ENCODE results near the gene FA2H.

The FA2H gene

DNA sequence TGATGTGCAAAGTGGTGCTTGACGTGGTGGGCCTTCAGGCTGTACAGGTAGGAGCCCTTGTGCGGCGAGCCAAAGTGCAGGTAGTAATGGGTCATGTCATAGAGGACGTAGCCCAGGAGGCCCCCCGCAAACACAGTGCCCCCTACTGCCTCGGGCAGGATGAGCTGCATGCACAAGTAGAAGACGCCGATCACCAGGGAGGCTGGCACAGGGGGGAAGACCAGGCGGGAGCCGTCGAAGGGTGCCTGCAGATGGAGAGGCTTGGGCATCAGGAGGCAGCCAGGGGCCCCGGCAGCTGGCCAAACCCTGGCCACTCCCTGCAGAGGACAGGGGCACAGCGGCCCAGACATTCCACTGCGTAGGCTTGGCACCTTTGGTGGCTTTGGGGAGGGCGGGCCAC is 58.3 kb downstream of the FA2H start:
- Mint-ChIP-seq H3K27ac (no peak overlapping the region), H3K27me3 (peaks cover 0 to 6% of the 10 kb centered on the region in 2 donors), H3K36me3 (no peaks in the 10 kb centered on the region), H3K4me1 (no peaks in the 10 kb centered on the region), H3K4me3 (no peak overlapping the region), H3K9me3 (no peaks in the 10 kb centered on the region)
- ATAC-seq (replicated peaks): no peak
- no peak for DNase-seq

DNA sequence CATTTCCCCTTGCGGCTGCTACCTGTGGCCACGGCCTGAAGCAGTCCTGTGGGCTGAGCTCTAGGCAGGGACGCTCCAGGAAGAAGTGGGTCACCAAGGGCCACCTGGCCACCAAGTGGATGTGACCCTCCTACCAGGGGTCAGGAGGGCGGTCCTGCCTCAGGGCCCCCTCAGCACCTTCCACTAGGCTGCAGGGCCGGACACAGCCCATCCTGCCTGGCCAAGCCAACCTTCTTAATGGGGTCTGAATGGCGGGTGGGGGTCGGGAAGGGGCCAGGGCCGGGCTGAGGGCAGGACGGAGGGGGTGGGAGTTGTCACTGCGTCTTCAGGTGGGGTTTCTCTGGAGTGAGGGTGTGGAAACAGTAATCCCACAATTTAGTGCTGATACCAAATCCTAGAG is 60.7 kb downstream of the FA2H start:
- DNase-seq: no peak
- Mint-ChIP-seq H3K9me3 (no peaks in the 10 kb centered on the region), H3K36me3 (no peaks in the 10 kb centered on the region), H3K4me1 (peaks cover 3 to 5% of the 10 kb centered on the region in 2 donors), H3K27ac (no peak overlapping the region), H3K27me3 (peaks cover 0 to 5% of the 10 kb centered on the region in 2 donors), H3K4me3 (no peak overlapping the region)
- ATAC-seq (replicated peaks): no peak

DNA sequence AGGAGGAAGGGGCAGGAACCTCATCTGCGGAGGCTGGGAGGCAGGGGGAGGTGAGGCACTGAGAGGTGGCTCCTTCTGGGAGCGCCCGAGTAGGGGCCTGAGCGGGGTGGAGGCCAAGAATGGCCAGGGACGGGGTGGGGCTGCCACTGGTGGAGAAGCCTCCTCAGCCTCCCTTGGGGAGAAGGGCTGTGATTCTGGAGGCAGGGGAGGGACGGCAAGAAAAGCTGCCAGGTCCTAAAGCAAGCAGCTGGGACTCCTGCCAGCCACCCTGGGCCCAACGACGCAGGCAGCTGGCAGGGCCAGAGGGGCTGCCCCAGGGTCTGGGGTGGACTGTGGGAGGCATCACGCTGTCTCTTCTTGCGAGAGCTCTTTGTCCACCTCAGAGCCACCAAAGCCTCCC is 61.3 kb downstream of the FA2H start:
- Mint-ChIP-seq H3K36me3 (no peaks in the 10 kb centered on the region), H3K27me3 (peaks cover 0 to 1% of the 10 kb centered on the region in 2 donors), H3K9me3 (no peaks in the 10 kb centered on the region), H3K27ac (no peak overlapping the region), H3K4me3 (no peak overlapping the region), H3K4me1 (peaks cover 3 to 5% of the 10 kb centered on the region in 2 donors)
- no peak for DNase-seq
- ATAC-seq (replicated peaks): no peak

DNA sequence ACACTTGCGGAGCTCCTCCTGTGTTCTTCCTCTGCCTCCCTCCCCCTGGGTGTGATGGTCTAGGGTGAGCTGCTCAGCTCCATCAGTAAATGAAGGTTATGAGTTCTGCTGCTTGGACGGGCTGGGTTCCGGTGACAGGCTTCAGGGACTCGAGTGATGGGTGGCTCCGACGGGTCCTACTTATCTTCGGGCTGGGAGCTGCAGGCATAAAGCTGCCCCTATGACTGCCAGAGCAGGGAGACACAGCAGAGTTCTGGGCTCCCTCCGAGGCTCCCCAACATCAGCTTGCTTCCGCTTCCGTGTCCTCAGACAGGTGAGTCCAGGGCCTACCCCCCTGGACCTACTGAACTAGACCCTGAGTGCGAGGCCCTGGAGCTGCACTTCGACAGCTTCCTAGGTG is 62.7 kb downstream of the FA2H start:
- DNase-seq: no peak
- no peak for ATAC-seq (replicated peaks)

DNA sequence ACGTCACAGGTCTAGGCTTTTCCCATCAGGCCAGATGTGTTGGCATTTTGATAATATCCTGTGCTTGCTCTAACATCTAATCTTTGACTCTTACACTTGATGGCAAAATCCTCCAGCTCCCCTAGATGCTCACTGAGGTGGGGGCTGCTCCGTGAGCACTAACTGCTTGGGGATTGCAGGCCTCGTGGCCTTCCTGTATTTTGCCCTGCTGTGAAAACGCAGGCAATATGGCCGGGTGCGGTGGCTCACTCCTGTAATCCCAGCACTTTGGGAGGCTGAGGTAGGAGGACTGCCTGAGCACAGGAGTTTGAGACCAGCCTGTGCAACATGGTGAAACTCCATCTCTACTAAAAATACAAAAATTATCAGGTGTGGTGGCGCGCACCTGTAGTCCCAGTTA is 64.2 kb downstream of the FA2H start:
- no peak overlapping the region for H3K27ac Mint-ChIP-seq
- H3K4me3 Mint-ChIP-seq: no peak overlapping the region
- ATAC-seq (replicated peaks) (no peak), DNase-seq (no peak)
- H3K36me3 Mint-ChIP-seq: no peaks in the 10 kb centered on the region
- H3K9me3 Mint-ChIP-seq: no peaks in the 10 kb centered on the region
- no peaks in the 10 kb centered on the region for H3K27me3 Mint-ChIP-seq
- H3K4me1 Mint-ChIP-seq: peaks cover 3 to 5% of the 10 kb centered on the region in 2 donors

More for the DNA sequence above, 62.7 kb downstream of the FA2H start:
- Mint-ChIP-seq H3K27ac (no peak overlapping the region), H3K9me3 (no peaks in the 10 kb centered on the region), H3K4me3 (no peak overlapping the region), H3K4me1 (peaks cover 3 to 5% of the 10 kb centered on the region in 2 donors), H3K36me3 (no peaks in the 10 kb centered on the region), H3K27me3 (no peaks in the 10 kb centered on the region)

DNA sequence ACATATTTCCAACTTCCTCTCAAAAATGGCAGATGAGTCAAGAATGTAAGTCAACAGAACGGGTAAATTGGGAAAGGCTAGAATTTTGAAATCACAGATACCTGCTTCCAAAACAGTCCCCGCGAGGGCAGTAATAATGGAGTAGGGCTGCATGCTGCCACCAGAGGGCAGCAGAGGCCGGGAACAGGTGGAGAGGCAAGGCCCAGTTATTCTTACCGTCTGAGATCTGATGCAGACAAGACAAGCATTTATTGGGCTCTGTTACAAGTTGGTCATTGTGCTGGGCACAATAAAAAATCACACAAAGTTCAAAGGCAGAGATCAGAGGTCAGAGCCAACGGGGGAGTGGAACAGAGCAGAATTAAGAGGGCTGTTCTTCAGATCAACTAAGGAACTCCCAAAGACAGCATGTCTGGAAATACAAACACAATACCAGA is 65.2 kb downstream of the FA2H start:
- ATAC-seq (replicated peaks) (peak; percentile 95 to 99), DNase-seq (peak; percentile 54)
- Mint-ChIP-seq H3K27ac (no peak overlapping the region), H3K4me3 (no peak overlapping the region), H3K4me1 (peaks cover 3 to 5% of the 10 kb centered on the region in 2 donors), H3K9me3 (no peaks in the 10 kb centered on the region), H3K36me3 (no peaks in the 10 kb centered on the region), H3K27me3 (no peaks in the 10 kb centered on the region)

DNA sequence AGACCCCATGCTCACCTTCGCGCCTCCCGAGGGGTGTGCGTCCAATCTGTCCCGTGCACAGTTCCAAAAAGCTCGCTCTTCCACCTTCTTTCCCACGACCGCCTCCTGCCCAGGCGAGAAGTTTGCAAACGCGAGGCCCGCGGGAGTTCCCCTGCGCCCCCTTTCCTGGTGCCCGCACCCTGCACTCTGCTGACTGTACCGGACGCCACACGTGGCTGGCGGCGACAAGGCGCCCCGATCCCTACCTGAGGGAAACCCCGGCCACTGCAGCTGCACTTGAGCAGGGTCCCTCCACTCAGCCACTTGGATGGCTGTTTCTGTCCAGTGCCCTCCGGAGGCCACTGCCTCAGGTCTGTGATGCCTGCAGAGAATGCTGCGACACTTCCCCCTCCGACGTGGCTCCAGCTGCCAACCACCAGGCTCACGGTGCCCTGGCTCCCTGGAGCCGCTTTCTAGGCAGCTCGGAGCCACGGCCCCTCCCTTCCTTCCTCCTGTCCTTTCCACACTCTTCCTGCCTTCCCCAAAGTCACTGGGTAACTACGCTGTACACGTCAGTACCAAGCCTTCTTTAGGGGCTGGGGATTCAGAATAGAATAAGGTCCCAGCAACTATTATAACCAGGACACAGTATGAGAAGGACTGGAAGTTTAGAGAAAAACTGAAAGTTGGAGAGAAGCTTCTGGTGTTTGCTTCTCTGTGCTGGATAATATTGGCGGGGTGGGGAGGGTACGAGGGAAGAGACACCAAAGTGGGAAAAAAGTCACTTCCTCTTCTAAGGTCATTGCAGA is 74.0 kb downstream of the FA2H start, which contains the start of gene MLKL:
Gene MLKL, minus strand, starts transcription at position 425 of the 788 bp plus-strand sequence. CDS start 5,105 bp downstream, outside the sequence.
- ATAC-seq (replicated peaks): peak; percentile 63 to 70

DNA sequence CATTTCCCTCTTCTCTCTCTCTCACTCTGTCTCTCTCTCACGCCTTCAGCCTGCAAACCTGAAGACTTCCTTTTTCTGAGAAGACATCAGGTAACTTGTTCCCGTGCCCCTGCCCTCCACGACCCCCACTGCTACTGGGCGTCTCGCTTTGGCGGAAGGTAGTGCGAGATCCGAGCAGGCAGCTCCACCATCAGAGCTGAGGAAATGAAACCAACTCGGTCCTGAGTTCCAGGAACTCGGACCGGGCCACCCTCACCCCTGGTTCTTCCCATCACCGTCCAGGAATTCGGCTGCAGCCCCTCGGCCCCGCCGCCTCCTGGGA is 74.5 kb downstream of the FA2H start:
- peaks cover 22 to 59% of the 10 kb centered on the region in 2 donors for H3K4me1 Mint-ChIP-seq
- ATAC-seq (replicated peaks) (peak; percentile 26 to 38), DNase-seq (no peak)
- H3K4me3 Mint-ChIP-seq: peak overlapping the region; percentile 93 to 98
- no peaks in the 10 kb centered on the region for H3K27me3 Mint-ChIP-seq
- H3K27ac Mint-ChIP-seq: peak overlapping the region; percentile 96
- H3K9me3 Mint-ChIP-seq: no peaks in the 10 kb centered on the region
- H3K36me3 Mint-ChIP-seq: peaks cover 3 to 4% of the 10 kb centered on the region in 2 donors

More for the DNA sequence above, 74.0 kb downstream of the FA2H start, which contains the start of gene MLKL:
- H3K4me3 Mint-ChIP-seq: peak within 1 kb of the TSS; percentile 93 to 98
- H3K9me3 Mint-ChIP-seq: no peaks in the 10 kb centered on the region
- peak within 1 kb of the TSS; percentile 96 for H3K27ac Mint-ChIP-seq
- H3K4me1 Mint-ChIP-seq: peaks cover 22 to 58% of the 10 kb centered on the region in 2 donors
- no peaks in the 10 kb centered on the region for H3K27me3 Mint-ChIP-seq
- DNase-seq: peak; percentile 23
- no peaks in the 10 kb centered on the region for H3K36me3 Mint-ChIP-seq

DNA sequence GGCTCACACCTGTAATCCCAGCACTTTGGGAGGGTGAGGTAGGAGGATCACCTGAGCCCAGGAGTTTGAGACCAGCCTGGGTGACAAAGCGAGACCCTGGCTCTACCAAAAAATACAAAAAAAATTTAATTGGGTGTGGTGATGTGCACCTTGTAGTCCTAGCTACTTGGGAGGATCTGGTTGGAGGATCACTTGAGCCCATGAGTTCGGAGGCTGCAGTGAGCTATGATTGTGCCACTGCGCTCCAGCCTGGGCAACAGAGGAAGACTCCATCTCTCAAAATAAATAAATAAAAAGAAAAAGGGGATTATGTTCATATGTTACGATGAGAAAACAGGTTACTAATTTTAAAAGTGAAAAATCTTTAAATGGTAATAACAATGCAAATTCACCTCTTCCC is 75.0 kb downstream of the FA2H start:
- Mint-ChIP-seq H3K36me3 (peaks cover 3 to 4% of the 10 kb centered on the region in 2 donors), H3K27me3 (no peaks in the 10 kb centered on the region)

DNA sequence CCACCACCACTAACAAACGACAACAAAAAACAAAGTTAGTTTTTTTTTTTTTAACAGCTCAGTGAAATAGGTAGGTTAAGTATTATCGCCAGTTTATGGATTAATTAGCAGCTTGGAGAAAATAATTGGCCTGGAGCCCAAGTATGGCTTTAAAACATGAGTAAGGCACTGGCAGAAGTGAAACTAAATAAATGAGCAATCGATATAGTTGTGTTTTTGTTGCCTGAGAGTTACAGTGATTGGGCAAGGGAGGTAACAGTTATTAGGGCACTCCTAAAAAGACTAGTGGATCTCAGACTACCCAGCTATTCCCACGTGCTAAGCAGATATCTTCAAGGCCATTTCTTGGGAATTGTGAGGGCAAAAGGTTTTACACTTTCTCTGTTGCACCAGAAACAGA is 76.4 kb downstream of the FA2H start:
- no peaks in the 10 kb centered on the region for H3K27me3 Mint-ChIP-seq
- ATAC-seq (replicated peaks) (no peak), DNase-seq (no peak)
- no peak overlapping the region for H3K4me3 Mint-ChIP-seq
- no peaks in the 10 kb centered on the region for H3K9me3 Mint-ChIP-seq
- H3K36me3 Mint-ChIP-seq: peaks cover 3 to 4% of the 10 kb centered on the region in 2 donors
- H3K4me1 Mint-ChIP-seq: peaks cover 22 to 59% of the 10 kb centered on the region in 2 donors
- H3K27ac Mint-ChIP-seq: no peak overlapping the region

More for the DNA sequence above, 75.0 kb downstream of the FA2H start:
- DNase-seq: no peak
- no peak for ATAC-seq (replicated peaks)
- no peaks in the 10 kb centered on the region for H3K9me3 Mint-ChIP-seq
- peak overlapping the region in 1 of 2 donors; percentile 43 for H3K4me3 Mint-ChIP-seq
- H3K27ac Mint-ChIP-seq: no peak overlapping the region
- H3K4me1 Mint-ChIP-seq: peaks cover 22 to 59% of the 10 kb centered on the region in 2 donors

DNA sequence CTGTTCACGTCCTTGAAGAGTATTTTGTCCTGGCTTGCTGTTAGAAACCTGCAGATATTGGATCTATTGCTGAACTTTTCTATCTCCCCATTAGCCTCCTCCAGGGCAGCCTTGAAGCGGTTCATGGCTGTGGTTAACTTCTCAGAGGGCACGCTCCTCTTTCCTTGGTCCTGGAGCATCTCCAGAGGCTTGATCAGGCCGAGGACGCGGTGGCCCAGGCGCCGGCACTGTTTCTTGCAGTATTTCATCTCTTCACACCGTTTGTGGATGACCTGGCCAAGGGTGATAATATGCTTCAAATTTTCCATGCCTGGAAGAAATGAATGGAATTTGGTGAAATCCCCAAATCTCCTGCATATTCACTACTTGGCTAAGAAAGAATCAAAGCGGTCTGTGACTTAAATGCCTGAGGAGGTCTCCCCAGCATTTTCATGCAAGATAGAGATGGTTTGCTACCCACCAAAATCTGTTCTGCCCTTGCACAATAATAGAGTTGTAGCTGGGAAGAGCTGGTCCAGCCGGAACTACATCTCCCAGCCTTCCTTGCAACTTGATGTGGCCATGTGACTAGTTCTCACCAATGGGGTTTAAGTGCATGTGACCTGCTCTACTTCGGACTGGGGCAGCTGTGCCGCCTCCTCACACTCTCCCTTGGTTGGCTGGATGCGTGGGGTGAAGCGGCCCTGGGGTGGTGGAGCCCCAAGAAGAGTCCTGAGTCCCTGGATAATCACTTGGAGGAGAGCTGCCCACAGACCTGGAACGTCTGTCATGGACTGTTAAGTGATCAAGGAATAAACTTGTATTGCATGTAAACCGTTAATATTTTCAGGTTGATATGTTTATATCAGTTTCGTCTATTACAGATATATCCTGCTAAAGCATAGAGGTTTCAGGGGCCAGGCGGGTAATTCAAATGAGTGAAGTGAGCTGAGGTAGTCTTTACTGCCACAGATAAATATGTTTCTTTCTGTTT is 78.9 kb downstream of the FA2H start:
- Mint-ChIP-seq H3K4me3 (peak overlapping the region; percentile 91 to 93), H3K27ac (peak overlapping the region; percentile 90), H3K36me3 (peaks cover 12 to 15% of the 10 kb centered on the region in 2 donors), H3K4me1 (peaks cover 13 to 43% of the 10 kb centered on the region in 2 donors), H3K27me3 (no peaks in the 10 kb centered on the region), H3K9me3 (no peaks in the 10 kb centered on the region)
- peak; percentile 69 for DNase-seq
- ATAC-seq (replicated peaks): peak; percentile 89 to 90

DNA sequence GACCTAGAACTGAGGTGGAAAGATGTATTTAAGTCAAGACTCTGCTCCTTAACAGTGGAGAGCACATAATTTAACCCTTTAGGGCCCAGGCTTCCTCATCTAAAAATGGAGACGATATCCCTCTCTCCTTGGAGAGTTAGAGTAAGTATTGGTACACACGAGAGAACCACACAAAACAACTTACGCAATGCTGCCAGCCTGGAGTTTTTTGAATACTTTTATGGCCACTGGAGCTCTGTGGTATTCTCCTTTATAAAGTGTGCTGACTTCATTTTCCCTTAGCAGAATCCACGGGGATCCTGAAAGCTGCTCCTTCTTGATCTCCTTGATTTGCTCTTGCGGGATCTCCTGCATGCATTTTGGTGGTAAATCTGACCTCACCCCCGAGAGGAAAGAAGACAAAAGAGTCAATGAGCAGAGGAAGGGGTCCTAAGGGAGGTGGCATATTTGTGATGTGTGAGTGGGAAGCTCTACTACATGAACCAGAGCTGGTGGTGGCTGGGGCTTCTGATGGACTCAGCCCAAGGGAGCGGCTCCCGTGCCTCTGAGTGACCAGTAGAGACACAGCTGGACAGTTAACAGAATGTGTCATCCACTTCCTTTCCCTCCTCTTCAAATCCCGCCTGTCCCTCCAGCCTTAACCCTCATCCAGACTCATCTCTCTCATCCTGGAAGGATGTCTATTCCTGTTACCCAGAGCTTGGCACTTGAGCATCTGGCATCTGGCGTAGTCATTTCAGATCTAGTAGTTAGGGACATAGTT is 83.3 kb downstream of the FA2H start:
- Mint-ChIP-seq H3K4me3 (no peak overlapping the region), H3K27me3 (no peaks in the 10 kb centered on the region), H3K4me1 (peaks cover 4 to 6% of the 10 kb centered on the region in 2 donors), H3K36me3 (peaks cover 23 to 33% of the 10 kb centered on the region in 2 donors), H3K27ac (peak overlapping the region; percentile 48), H3K9me3 (no peaks in the 10 kb centered on the region)
- ATAC-seq (replicated peaks) (no peak), DNase-seq (no peak)

DNA sequence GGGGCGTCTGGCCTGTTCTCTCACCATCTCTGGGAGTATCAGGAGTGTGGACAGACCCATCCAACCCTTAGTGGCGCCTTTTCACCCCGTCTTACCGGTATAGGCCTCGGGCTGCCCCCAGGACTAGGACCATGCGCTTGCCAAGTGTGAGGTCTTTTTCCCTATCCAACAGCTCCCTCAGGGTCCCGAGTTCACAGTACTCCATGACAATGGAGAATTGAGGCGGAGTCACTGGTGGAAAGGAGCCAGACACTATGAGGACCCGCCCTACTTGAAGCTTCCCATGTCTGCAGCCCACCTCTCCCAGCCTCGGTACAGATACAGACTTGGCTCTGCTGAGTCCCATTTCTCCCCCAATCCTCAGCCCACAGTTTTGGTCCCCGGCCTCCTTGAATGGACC is 92.1 kb downstream of the FA2H start:
- H3K36me3 Mint-ChIP-seq: peaks cover 8 to 19% of the 10 kb centered on the region in 2 donors
- H3K4me3 Mint-ChIP-seq: no peak overlapping the region
- H3K27me3 Mint-ChIP-seq: no peaks in the 10 kb centered on the region
- no peaks in the 10 kb centered on the region for H3K9me3 Mint-ChIP-seq
- peaks cover 10 to 18% of the 10 kb centered on the region in 2 donors for H3K4me1 Mint-ChIP-seq
- H3K27ac Mint-ChIP-seq: peak overlapping the region; percentile 42
- DNase-seq: no peak
- ATAC-seq (replicated peaks): no peak

DNA sequence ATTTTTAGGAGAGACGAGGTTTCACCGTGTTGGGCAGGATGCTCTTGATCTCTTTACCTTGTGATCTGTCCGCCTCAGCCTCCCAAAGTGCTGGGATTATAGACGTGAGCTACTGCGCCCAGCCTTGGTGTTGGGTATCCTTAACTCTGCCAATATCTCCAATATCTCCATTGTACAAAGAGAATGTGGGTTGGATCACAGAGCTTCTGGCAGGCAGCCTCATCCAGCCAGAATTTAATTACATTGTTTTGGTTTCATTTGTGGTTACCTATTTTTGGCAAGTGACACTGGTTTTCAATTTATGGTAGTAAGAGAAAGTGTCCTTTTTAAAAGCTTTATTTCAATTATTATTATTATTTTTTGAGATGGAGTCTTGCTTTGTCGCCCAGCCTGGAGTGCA is 93.9 kb downstream of the FA2H start:
- peaks cover 8 to 17% of the 10 kb centered on the region in 2 donors for H3K36me3 Mint-ChIP-seq
- ATAC-seq (replicated peaks): no peak
- H3K27me3 Mint-ChIP-seq: no peaks in the 10 kb centered on the region

More for the DNA sequence above, 93.9 kb downstream of the FA2H start:
- Mint-ChIP-seq H3K27ac (no peak overlapping the region), H3K4me1 (peaks cover 10 to 18% of the 10 kb centered on the region in 2 donors), H3K4me3 (no peak overlapping the region), H3K9me3 (no peaks in the 10 kb centered on the region)
- no peak for DNase-seq

Measured in stimulated activated naive B cell treated with anti-CD40 and anti-IgM and Interleukin-4, amounts not matched to agents 10 μg/mL and 1 μg/mL and 100 μg/mL, for 72 hours (primary cell).